ENCODE data around the gene MLXIP. TPM values are rescaled to one million over a fixed set of nuclear protein-coding genes. Genes with fewer than 3 reads are reported as not detected.

MLXIP gene
- total and polyA plus RNA-seq, 9 donors, result 23.2 to 111 (median 83.8) TPM

DNA sequence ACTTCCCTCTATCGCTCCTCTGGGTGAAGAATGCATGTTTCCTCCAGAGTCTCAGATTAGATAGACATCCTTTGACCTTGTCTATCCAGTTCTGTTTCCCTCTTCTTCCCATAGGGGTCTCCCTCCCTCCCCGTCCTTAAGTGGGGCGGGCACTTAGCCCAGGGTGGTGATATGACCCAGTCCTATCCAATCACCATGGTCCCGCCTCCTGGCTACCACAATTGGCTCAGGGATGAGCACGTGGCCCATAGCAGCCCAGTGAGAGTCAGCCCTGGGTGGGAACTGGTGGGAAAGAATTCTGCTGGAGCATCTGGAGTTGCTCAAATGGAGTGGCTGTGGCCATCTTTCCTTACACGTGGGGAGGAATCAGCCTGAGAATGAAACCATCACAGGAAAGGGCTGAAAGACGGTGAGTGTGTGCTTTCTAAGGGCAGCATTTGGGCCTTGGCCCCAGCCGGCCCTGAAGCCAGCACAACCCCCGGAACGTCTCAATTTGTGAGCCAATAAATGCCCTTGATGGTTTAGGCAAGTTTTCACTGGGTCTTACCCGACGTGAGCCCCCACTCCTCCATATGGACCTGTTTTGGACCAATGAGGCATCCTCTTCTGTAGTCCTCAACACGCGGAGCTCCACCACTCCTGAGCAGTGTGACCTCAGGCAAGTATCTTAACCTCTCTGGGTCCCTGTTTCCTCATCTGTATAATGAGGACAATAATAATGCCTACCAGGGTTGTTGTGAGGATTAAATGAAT, 14.4 kb upstream of the MLXIP start:
- peaks cover 34% of the 10 kb centered on the region for H3K4me1 ChIP-seq (ENCODE audit: insufficient read depth)
- H3K4me3 ChIP-seq, result peak overlapping the region; percentile 13
- intact Hi-C loops (cut with DNase I), result loop anchor here in 1 of 4 donors (2.0 kb wide), 1 partner anchor 17 kb away; no protein-coding TSS in a partner anchor
- WGBS, 3 donors, result 23 to 30% (median 23%) methylated on average over 14 of the region's 14 CpGs
- TF ChIP-seq POLR2A (IDR thresholded peaks at IDR 0.05) (peak; percentile 26), EP300 (IDR thresholded peaks at IDR 0.05) (no peak)
- TF ChIP-seq, protein P1, sequence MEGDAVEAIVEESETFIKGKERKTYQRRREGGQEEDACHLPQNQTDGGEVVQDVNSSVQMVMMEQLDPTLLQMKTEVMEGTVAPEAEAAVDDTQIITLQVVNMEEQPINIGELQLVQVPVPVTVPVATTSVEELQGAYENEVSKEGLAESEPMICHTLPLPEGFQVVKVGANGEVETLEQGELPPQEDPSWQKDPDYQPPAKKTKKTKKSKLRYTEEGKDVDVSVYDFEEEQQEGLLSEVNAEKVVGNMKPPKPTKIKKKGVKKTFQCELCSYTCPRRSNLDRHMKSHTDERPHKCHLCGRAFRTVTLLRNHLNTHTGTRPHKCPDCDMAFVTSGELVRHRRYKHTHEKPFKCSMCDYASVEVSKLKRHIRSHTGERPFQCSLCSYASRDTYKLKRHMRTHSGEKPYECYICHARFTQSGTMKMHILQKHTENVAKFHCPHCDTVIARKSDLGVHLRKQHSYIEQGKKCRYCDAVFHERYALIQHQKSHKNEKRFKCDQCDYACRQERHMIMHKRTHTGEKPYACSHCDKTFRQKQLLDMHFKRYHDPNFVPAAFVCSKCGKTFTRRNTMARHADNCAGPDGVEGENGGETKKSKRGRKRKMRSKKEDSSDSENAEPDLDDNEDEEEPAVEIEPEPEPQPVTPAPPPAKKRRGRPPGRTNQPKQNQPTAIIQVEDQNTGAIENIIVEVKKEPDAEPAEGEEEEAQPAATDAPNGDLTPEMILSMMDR (IDR thresholded peaks at IDR 0.05), result peak in 2 of 3 donors; percentile 37 to 44
- H3K27me3 ChIP-seq, result no peaks in the 10 kb centered on the region
- no peaks in the 10 kb centered on the region for H3K36me3 ChIP-seq
- peak overlapping the region; percentile 58 to 92 for H3K27ac ChIP-seq
- DNase-seq, result peak; percentile 89 to 97 (median 94)
- H3K9me3 ChIP-seq, result no peaks in the 10 kb centered on the region

DNA sequence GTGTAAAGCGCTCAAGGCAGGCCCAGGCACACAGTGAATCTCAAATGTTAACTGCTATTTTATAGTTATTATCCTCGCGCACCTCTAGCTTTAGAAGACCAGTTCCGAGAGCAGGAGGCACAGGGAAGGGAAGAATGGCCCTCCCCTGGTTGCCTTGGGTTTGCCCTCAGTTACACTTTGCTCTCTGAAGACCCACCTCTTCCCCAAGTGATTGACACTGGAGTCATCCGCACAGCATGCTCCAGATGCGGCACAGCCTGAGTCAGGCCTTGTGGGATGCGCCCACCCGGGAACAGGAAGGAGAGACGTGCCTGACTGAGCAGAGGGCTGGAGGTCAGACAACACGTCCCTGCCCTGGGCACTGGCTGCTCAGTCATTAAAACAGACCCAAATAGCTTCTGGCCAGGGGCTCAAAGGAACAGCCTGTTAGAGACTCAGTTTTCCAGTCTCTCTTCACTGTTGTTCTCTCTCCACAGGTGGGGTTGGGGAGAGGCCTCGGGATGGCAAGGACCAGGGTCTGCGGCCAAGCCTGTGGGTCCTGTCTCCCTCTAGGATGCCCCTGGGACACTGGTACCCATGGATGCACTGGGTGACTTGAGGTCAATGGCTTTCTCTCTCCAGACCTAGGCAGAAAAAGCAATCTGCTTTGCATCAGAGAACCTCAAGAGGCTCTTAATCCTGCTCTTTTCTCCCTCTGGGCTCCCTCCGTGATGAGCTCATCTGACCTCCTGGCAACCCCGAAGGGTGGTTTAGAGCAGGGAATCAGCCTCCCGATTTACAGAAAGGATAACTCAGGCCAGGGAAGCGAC, 13.6 kb upstream of the MLXIP start:
- intact Hi-C loops (cut with DNase I), result loop anchor here in 1 of 4 donors (2.0 kb wide), 1 partner anchor 16 kb away; no protein-coding TSS in a partner anchor
- no peaks in the 10 kb centered on the region for H3K36me3 ChIP-seq
- TF ChIP-seq, protein P1 (IDR thresholded peaks at IDR 0.05), result no peak
- TF ChIP-seq POLR2A (IDR thresholded peaks at IDR 0.05), result peak; percentile 2
- no peak for TF ChIP-seq EP300 (IDR thresholded peaks at IDR 0.05)
- WGBS, 3 donors, result 28 to 39% (median 29%) methylated on average over 16 of the region's 16 CpGs
- peak; percentile 72 to 84 (median 80) for DNase-seq
- H3K4me1 ChIP-seq (ENCODE audit: insufficient read depth), result peaks cover 32% of the 10 kb centered on the region
- peak overlapping the region; percentile 13 for H3K4me3 ChIP-seq
- H3K27me3 ChIP-seq, result no peaks in the 10 kb centered on the region
- no peaks in the 10 kb centered on the region for H3K9me3 ChIP-seq
- H3K27ac ChIP-seq, result peak overlapping the region; percentile 58 to 92

DNA sequence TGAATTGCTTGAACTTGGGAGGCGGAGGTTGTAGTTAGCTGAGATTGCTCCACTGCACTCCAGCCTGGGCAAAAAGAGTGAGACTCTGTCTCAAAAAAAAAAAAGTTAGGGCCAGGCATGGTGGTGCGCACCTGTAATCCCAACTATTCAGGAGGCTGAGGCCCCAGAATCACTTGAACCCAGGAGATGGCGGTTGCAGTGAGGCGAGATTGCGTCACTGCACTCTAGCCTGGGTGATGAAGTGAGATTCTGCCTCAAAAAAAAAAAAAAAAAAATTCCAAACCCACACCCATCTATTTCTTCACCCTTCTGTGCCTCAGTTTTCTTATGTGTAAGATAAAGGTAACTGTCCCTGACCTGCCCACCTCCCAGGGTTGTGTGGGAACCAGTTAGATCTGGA, 11.0 kb upstream of the MLXIP start:
- peaks cover 25% of the 10 kb centered on the region for H3K4me1 ChIP-seq (ENCODE audit: insufficient read depth)
- intact Hi-C loops (cut with DNase I), result no loop called here

DNA sequence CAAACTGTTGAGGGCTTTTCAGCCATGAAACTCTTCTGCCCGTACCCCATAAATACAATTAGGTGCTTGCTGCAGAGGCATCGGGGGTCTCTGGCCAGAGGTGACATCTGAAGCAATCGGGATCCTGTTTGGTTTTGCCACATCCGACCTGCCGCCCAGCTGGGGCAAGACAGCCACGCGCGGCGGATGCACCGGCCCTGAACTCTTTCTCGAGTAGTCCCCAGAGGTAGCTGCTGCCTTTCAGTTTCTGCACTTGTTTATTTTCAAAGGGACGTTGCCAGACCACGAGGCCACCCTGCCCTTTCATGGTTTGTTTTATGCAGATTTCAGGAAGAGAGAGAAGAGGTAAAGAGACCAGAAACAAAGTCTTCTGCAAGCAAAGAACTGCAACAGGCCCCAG, 10.6 kb upstream of the MLXIP start:
- Histone ChIP-seq H3K9me3 (no peaks in the 10 kb centered on the region), H3K4me1 (ENCODE audit: insufficient read depth) (peaks cover 23% of the 10 kb centered on the region), H3K36me3 (no peaks in the 10 kb centered on the region), H3K4me3 (no peak overlapping the region), H3K27ac (peak overlapping the region in 1 of 2 donors; percentile 56), H3K27me3 (no peaks in the 10 kb centered on the region)
- intact Hi-C loops (cut with DNase I), result no loop called here
- WGBS, 3 donors, result 1 to 6% (median 2%) methylated on average over 13 of the region's 13 CpGs
- TF ChIP-seq, protein P1 (IDR thresholded peaks at IDR 0.05), result no peak
- TF ChIP-seq EP300 (IDR thresholded peaks at IDR 0.05), result no peak
- TF ChIP-seq POLR2A (IDR thresholded peaks at IDR 0.05), result no peak
- DNase-seq, result peak in 4 of 5 donors; percentile 63 to 77 (median 65)

More for the DNA sequence above, 11.0 kb upstream of the MLXIP start:
- DNase-seq, result no peak
- Histone ChIP-seq H3K27me3 (no peaks in the 10 kb centered on the region), H3K27ac (peak overlapping the region in 1 of 2 donors; percentile 56), H3K9me3 (no peaks in the 10 kb centered on the region), H3K4me3 (no peak overlapping the region), H3K36me3 (no peaks in the 10 kb centered on the region)
- TF ChIP-seq EP300 (IDR thresholded peaks at IDR 0.05) (no peak), POLR2A (IDR thresholded peaks at IDR 0.05) (no peak)
- TF ChIP-seq, protein P1 (IDR thresholded peaks at IDR 0.05), result no peak
- WGBS, 3 donors, result 95 to 97% (median 96%) methylated on average over 5 of the region's 5 CpGs

Data from ovary (tissue), 9 donors.